Endothelial cell of umbilical vein (primary cell): Measurements from ENCODE around the gene KLHL17. TPM values are rescaled to one million over a fixed set of nuclear protein-coding genes. Genes with fewer than 3 reads are reported as not detected.

ENCODE experiments used
- BruUV-seq: library from RNA; stranded (reverse); fragments of 400-500 nt; replicated peaks from 2 replicates; lab custom pipeline; 2021; lab: Mats Ljungman, UMichigan
- CTCF ChIA-PET: fragments of 300-600, 350-600 bp; sonication (Branson Sonifier 250); formaldehyde crosslinking; loops from one replicate; lab custom pipeline; 2021; ENCODE audit warnings: antibody characterized with exemption, inconsistent platforms; lab: Charles Lee
- POLR2A ChIA-PET: fragments of 300-600, 350-600 bp; sonication (Branson Sonifier 250); formaldehyde crosslinking; loops from one replicate; lab custom pipeline; 2021; ENCODE audit warnings: antibody characterized with exemption, inconsistent platforms; lab: Charles Lee
- DNase-seq: peaks from one replicate; pipeline ENCODE4 v3.0.0-alpha.2; 2011; ENCODE audit warnings: low read depth, low spot score
- FAIRE-seq: peaks from 2 replicates; lab custom pipeline; 2011; peaks lifted over from hg19 to GRCh38; lab: Jason Lieb, UNC
- H2AFZ ChIP-seq: 2 replicates; pipeline ENCODE4 v1.6.0; 2012; ENCODE audit warnings: low read depth, low read length, control low read depth, inconsistent platforms
- H3K27ac ChIP-seq: 2 replicates; pipeline ENCODE4 v1.5.1; 2011; ENCODE audit warnings: low read depth, mild to moderate bottlenecking, control low read depth, low read length, moderate library complexity; ENCODE audit not compliant: insufficient read depth
- H3K27me3 ChIP-seq, 2 experiments: 2 replicates each; pipeline versions ENCODE4 v1.6.0 to v1.6.1; 2011; ENCODE audit warnings: low read length in 2 of 2, mixed read lengths in 1 of 2; ENCODE audit not compliant: control insufficient read depth in 2 of 2, insufficient read depth in 2 of 2
- H3K36me3 ChIP-seq, 2 experiments: 2 replicates in 1 of 2; 3 replicates in 1 of 2; pipeline ENCODE4 v1.5.1; 2011; ENCODE audit warnings: low read length in 2 of 2, mild to moderate bottlenecking in 1 of 2, moderate library complexity in 1 of 2; ENCODE audit not compliant: control insufficient read depth in 2 of 2, insufficient read depth in 2 of 2; ENCODE audit errors: extremely low read depth in 1 of 2
- H3K4me1 ChIP-seq: 3 replicates; pipeline ENCODE4 v1.5.1; 2011; ENCODE audit warnings: mild to moderate bottlenecking, low read length; ENCODE audit not compliant: control insufficient read depth, insufficient read depth; ENCODE audit errors: extremely low read depth
- H3K4me2 ChIP-seq: 2 replicates; pipeline ENCODE4 v1.6.1; 2011; ENCODE audit warnings: low read length, control low read depth, mixed read lengths; ENCODE audit not compliant: insufficient read depth
- H3K4me3 ChIP-seq, 3 experiments: fragments of 200-600 bp in 1 of 3; sonication (generic), shearing (Covaris generic) in 1 of 3; replicated peaks in 1 of 3; 2 replicates each; pipeline ENCODE4 v1.5.1; 2011 to 2016; ENCODE audit warnings: control low read depth in 3 of 3, low read length in 3 of 3, mild to moderate bottlenecking in 2 of 3, inconsistent platforms in 1 of 3, low read depth in 1 of 3, moderate library complexity in 1 of 3; ENCODE audit not compliant: insufficient read depth in 1 of 3
- H3K79me2 ChIP-seq: 2 replicates; pipeline ENCODE4 v1.6.0; 2012; ENCODE audit warnings: low read length, inconsistent platforms; ENCODE audit not compliant: control insufficient read depth, insufficient read depth
- H3K9ac ChIP-seq: replicated peaks from 2 replicates; pipeline ENCODE3; 2011; ENCODE audit warnings: low read length, control low read depth; ENCODE audit not compliant: insufficient read depth; ENCODE audit errors: extremely low read depth
- H3K9me1 ChIP-seq: replicated peaks from 3 replicates; pipeline ENCODE4 v1.6.0; 2011; ENCODE audit warnings: mild to moderate bottlenecking, low read length; ENCODE audit not compliant: control insufficient read depth, insufficient read depth; ENCODE audit errors: extremely low read depth
- H3K9me3 ChIP-seq: replicated peaks from 2 replicates; pipeline ENCODE4 v1.5.1; 2012; ENCODE audit warnings: low read length, inconsistent platforms; ENCODE audit not compliant: control insufficient read depth, insufficient read depth
- H4K20me1 ChIP-seq: replicated peaks from 2 replicates; pipeline ENCODE3; 2011; ENCODE audit warnings: mild to moderate bottlenecking, low read length; ENCODE audit not compliant: control insufficient read depth, insufficient read depth; ENCODE audit errors: extremely low read depth
- EZH2 ChIP-seq: IDR thresholded peaks from 2 replicates; pipeline ENCODE4 v1.6.1; 2012; ENCODE audit warnings: borderline replicate concordance, low read depth, mild to moderate bottlenecking, moderate library complexity, low read length, inconsistent platforms; ENCODE audit not compliant: severe bottlenecking
- FOS ChIP-seq: IDR thresholded peaks from 2 replicates; pipeline ENCODE4 v1.6.1; 2011; ENCODE audit warnings: mild to moderate bottlenecking, low read length, moderate library complexity, borderline replicate concordance; ENCODE audit not compliant: insufficient read depth
- GATA2 ChIP-seq: IDR thresholded peaks from 2 replicates; pipeline ENCODE4 v1.7.0; 2011; ENCODE audit warnings: low read depth, mild to moderate bottlenecking, moderate library complexity, mixed read lengths, low read length; ENCODE audit not compliant: insufficient read length, insufficient read depth
- JUN ChIP-seq: IDR thresholded peaks from 2 replicates; pipeline ENCODE4 v1.6.1; 2011; ENCODE audit warnings: borderline replicate concordance, low read depth; ENCODE audit not compliant: insufficient read length, insufficient read depth
- MYC ChIP-seq: IDR thresholded peaks from one replicate; pipeline ENCODE4 v1.6.1; 2011; ENCODE audit warnings: mild to moderate bottlenecking, low read depth, low read length
- POLR2A ChIP-seq: IDR thresholded peaks from 2 replicates; pipeline ENCODE4 v1.6.1; 2012; ENCODE audit warnings: low read depth, mild to moderate bottlenecking, control low read depth, low read length
- POLR2AphosphoS5 ChIP-seq: IDR thresholded peaks from 2 replicates; pipeline ENCODE4 v1.6.1; 2012; ENCODE audit warnings: low read depth, mild to moderate bottlenecking, control low read depth, low read length, moderate library complexity; ENCODE audit not compliant: insufficient read depth
- dilution Hi-C: fragments of 300-500 bp; cut with MboI; formaldehyde crosslinking; loops from one replicate; pipeline ENCODE4 v1.15.0; 2019; ENCODE audit warnings: low sequenced_read_pairs; ENCODE audit not compliant: extremely low pct_ligation_motif_present
- intact Hi-C: fragments of 100-400 bp; cut with micrococcal nuclease; formaldehyde crosslinking; loops from one replicate; pipeline ENCODE4 v1.10.0; 2022
- polyA plus RNA-seq, 4 experiments: library from polyadenylated mRNA; depleted of rRNA in 3 of 4; stranded (reverse) in 3 of 4; unstranded in 1 of 4; fragments of >200 nt; gene quantifications; 2 replicates each; pipeline versions ENCODE4 v1.2.1 to v1.2.3, GENCODE V29; 2011 to 2012; ENCODE audit warnings: missing spikeins in 1 of 4
- total RNA-seq: library from RNA; stranded (reverse); gene quantifications from 2 replicates; pipeline ENCODE4 v1.2.3, GENCODE V29; 2021
- TF ChIP-seq, protein P1 (sequence below): IDR thresholded peaks from 2 replicates; pipeline ENCODE4 v1.6.1; 2011; ENCODE audit not compliant: insufficient read depth, insufficient read length
- TF ChIP-seq, protein P2 (sequence below), 2 donors: IDR thresholded peaks; 1 replicate in 1 of 2; 2 replicates in 1 of 2; pipeline ENCODE4 v1.5.1; 2011; ENCODE audit warnings: low read length in 2 of 2, mild to moderate bottlenecking in 2 of 2, moderate library complexity in 2 of 2, control low read depth in 1 of 2, inconsistent platforms in 1 of 2, low read depth in 1 of 2; ENCODE audit not compliant: insufficient read depth in 1 of 2; ENCODE audit errors: extremely low read depth in 1 of 2

The KLHL17 gene
- total and polyA plus RNA-seq, 2 donors (not counting 3 experiments of a cell fraction or from before 2014, with no cell fraction given): 27.0 to 30.1 TPM

DNA sequence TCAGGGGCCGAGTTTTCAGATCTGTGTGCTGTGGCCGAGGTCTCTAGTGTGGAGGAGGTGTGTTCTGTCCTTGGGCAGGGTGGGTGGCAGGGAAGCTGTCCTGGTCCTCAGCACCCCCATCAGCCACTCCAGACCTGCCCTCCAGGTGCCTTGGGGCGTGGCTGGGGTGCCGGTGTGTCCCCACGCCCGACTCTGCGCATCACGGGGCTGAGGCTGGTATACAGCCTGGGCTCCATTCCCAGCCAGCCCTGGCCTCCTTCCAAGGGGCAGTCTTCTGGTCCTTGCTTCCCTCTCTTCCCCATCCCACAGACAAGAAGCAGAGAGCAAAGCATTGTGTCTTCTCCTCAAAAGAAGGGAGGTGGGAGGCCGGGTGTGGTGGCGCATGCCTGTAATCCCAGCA is 32.6 kb upstream of the KLHL17 start:
- intact Hi-C loops: no loop called here

More for the DNA sequence above, 32.6 kb upstream of the KLHL17 start:
- ChIA-PET CTCF (interaction anchor here (1.4 to 2.9 kb wide), 2 partner anchors 11 to 58 kb away, joined by 3 to 13 read pairs; no protein-coding TSS in a partner anchor), POLR2A (no interaction called here)
- TF ChIP-seq POLR2AphosphoS5 (no peak), MYC (no peak), JUN (no peak), GATA2 (no peak), EZH2 (no peak), POLR2A (no peak), FOS (no peak)
- TF ChIP-seq, protein P1, sequence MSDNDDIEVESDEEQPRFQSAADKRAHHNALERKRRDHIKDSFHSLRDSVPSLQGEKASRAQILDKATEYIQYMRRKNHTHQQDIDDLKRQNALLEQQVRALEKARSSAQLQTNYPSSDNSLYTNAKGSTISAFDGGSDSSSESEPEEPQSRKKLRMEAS: no peak
- TF ChIP-seq, protein P2, sequence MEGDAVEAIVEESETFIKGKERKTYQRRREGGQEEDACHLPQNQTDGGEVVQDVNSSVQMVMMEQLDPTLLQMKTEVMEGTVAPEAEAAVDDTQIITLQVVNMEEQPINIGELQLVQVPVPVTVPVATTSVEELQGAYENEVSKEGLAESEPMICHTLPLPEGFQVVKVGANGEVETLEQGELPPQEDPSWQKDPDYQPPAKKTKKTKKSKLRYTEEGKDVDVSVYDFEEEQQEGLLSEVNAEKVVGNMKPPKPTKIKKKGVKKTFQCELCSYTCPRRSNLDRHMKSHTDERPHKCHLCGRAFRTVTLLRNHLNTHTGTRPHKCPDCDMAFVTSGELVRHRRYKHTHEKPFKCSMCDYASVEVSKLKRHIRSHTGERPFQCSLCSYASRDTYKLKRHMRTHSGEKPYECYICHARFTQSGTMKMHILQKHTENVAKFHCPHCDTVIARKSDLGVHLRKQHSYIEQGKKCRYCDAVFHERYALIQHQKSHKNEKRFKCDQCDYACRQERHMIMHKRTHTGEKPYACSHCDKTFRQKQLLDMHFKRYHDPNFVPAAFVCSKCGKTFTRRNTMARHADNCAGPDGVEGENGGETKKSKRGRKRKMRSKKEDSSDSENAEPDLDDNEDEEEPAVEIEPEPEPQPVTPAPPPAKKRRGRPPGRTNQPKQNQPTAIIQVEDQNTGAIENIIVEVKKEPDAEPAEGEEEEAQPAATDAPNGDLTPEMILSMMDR (IDR thresholded peaks at IDR 0.05; ENCODE audit: extremely low read depth in 1 of 2, insufficient read depth in 1 of 2, low read depth in 1 of 2, low read length in 2 of 2): no peak
- Histone ChIP-seq H3K4me2 (no peak overlapping the region), H3K27me3 (peaks cover 17 to 27% of the 10 kb centered on the region in 2 experiments), H3K4me3 (no peak overlapping the region), H3K27ac (no peak overlapping the region), H3K79me2 (no peaks in the 10 kb centered on the region), H3K9me3 (no peaks in the 10 kb centered on the region), H3K9me1 (no peaks in the 10 kb centered on the region), H3K36me3 (no peaks in the 10 kb centered on the region), H3K4me1 (no peaks in the 10 kb centered on the region), H4K20me1 (no peaks in the 10 kb centered on the region), H2AFZ (no peak overlapping the region), H3K9ac (no peak overlapping the region)
- DNase-seq (no peak), FAIRE-seq (no peak)
- BruUV-seq: no TSS peak
- dilution Hi-C loops: no loop called here
